Heart left ventricle (tissue), 16 donors: ENCODE results near the gene CCDC197. TPM values are rescaled to one million over a fixed set of nuclear protein-coding genes. Genes with fewer than 3 reads are reported as not detected.
A peak's percentile ranks its signal among the peaks of the same experiment; 100 is the strongest.

ENCODE experiments used
- ATAC-seq, 4 donors: fragments of 200-7000 bp; cut with Tn5 transposase; one replicate each; pipeline ENCODE4 v1.9.1; 2020 to 2022; ENCODE audit warnings: moderate library complexity in 4 of 4, mild to moderate bottlenecking in 3 of 4, moderate number of reproducible peaks in 1 of 4
- DNase-seq, 5 donors: peaks; one replicate each; pipeline ENCODE4 v3.0.0-alpha.2; 2020
- H3K27ac ChIP-seq, 12 donors: fragments of 200-600 bp; sonication (generic) in 4 of 12; one replicate each; pipeline versions ENCODE4 v1.5.0 to v1.8.0; 2016 to 2022; ENCODE audit warnings: mild to moderate bottlenecking in 2 of 12
- H3K27me3 ChIP-seq, 9 donors: fragments of 200-600 bp; sonication (generic) in 2 of 9; one replicate each; pipeline versions ENCODE4 v1.5.1 to v1.8.0; 2016 to 2022; ENCODE audit warnings: mild to moderate bottlenecking in 3 of 9
- H3K36me3 ChIP-seq, 9 donors: fragments of 200-600 bp; sonication (generic) in 2 of 9; one replicate each; pipeline versions ENCODE4 v1.5.0 to v1.8.0; 2018 to 2022; ENCODE audit warnings: mild to moderate bottlenecking in 2 of 9
- H3K4me1 ChIP-seq, 12 donors: fragments of 200-600 bp; sonication (generic) in 4 of 12; one replicate each; pipeline versions ENCODE4 v1.5.0 to v1.8.0; 2016 to 2022; ENCODE audit warnings: mild to moderate bottlenecking in 3 of 12
- H3K4me3 ChIP-seq, 12 donors: fragments of 200-600 bp; sonication (generic) in 4 of 12; one replicate each; pipeline versions ENCODE4 v1.5.0 to v1.8.0; 2017 to 2022; ENCODE audit warnings: mild to moderate bottlenecking in 9 of 12, moderate library complexity in 4 of 12
- H3K9me3 ChIP-seq, 12 donors: fragments of 200-600 bp; sonication (generic) in 4 of 12; one replicate each; pipeline versions ENCODE4 v1.5.0 to v1.8.0; 2016 to 2022; ENCODE audit warnings: mild to moderate bottlenecking in 1 of 12
- POLR2A ChIP-seq, 2 donors: fragments of 450-650 bp; IDR thresholded peaks; one replicate each; pipeline ENCODE4 v1.6.1; 2017; ENCODE audit warnings: antibody characterized with exemption in 2 of 2, mild to moderate bottlenecking in 2 of 2, moderate library complexity in 2 of 2
- WGBS, 4 donors: extraction: QIAGEN DNeasy Blood & Tissue Kit in 2 of 4; methylation state at CpG; one replicate each; pipeline versions ENCODE4 v1.1.5 to v1.1.7; 2013 to 2018; 5-methylcytosine and 5-hydroxymethylcytosine counted together
- intact Hi-C, 10 donors: fragments of 100-400 bp; cut with DNase I; formaldehyde crosslinking; loops; one replicate each; pipeline versions ENCODE4 v1.11.1 to v1.14.2; 2022
- polyA plus RNA-seq, 2 donors: library from polyadenylated mRNA; stranded (reverse); fragments of 200-250 nt; gene quantifications; one replicate each; pipeline ENCODE4 v1.2.3, GENCODE V29; 2013
- total RNA-seq, 9 donors: library from RNA; depleted of rRNA in 2 of 9; stranded (reverse); fragments of >200 nt in 2 of 9; fragmentation: NEBNext Ultra II Directional in 3 of 9; extraction: Animal tissue kit (Norgen Biotek cat#: 25700) in 3 of 9; gene quantifications; one replicate each; pipeline versions ENCODE4 v1.1.0 to v1.2.4, GENCODE V29; 2016 to 2023
- TF ChIP-seq, protein P1 (sequence below), 12 donors: fragments of 200-600 bp; sonication (generic) in 4 of 12; IDR thresholded peaks; one replicate each; pipeline versions ENCODE4 v1.5.0 to v1.8.0; 2018 to 2022; ENCODE audit warnings: antibody characterized with exemption in 12 of 12, mild to moderate bottlenecking in 5 of 12
- donor health status: ischemic (EF 13 %, LVEDD 7.1; RV severe dilation, severe dysfunction).
- donor health status: healthy with polysubstance abuse.
- donor health status: DM: no; HTN: yes; CAD: no.
- donor health status: DM: no; HTN: no; CAD: no.
- donor health status: ischemic (EF 25% LVEDD 6.9; RV normal size, moderate dysfunction).
- donor health status: ischemic (EF 25% LVEDD 5.7; RV mildly dilated, moderate dysfunction).
- donor health status: healthy.
- donor health status: DM: yes; HTN: yes; CAD: no.
- donor health status: ischemic (EF 35%, LVEDD 5.7; RV mildly dilated, moderate dysfunction).
- donor health status: nonischemic (EF 11% LVEDD 7.7; RV severe dilation, severe dysfunction).
- donor health status: DM: yes; HTN: yes; CAD: no.
- donor health status: PGD.
- donor health status: ischemic (EF 29% LVEDD 5.4; RV normal size, mild dysfunction).
- donor health status: nonischemic (EF 23%, LVEDD 6.1; RV moderate dilation, normal function).

CCDC197 gene
- total and polyA plus RNA-seq, 11 donors = 0.23 to 1.4 (median 0.88) TPM; not detected in 4

DNA sequence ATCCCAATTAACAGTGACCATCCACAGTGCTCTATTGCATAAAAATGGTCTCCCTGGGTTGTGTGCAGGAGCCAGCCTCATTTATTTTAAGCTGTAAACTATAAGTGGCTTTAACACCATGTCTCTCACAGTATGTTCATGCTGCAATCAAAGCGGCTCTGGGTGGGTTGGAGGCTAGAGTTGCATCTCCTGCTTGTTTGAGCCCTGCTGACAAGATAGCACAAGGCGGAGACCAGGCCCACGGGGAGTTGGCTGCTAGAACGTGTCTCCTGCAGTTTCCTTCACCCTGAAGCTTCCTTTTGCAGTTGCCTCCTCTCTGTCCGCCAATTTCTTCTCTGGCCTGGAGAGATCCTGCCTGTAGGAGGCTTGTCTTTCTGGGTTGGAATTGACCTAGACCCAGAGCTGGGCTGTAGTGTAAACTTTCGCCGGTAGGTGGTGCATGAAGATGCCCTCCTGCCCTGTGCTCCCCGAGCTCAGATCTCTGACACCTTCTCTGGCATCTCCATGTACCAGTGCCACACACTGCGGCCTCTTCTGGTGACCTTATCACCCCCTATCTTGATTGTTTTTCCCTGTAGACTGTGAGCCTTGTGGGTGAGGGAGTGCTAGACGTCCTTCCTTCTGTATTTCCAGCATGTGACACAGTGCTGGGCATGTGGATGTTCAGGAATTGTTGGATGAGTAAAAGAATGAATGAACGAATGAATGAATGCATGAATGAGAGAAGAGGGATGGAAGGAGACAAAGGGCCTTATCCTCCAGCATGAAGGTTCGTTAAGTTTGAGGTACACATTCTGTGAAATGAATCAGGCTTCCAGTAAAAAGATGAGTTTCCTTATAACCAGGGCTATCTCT, 39.4 kb downstream of the CCDC197 start:
- H3K27me3 ChIP-seq = no peaks in the 10 kb centered on the region
- TF ChIP-seq POLR2A (IDR thresholded peaks at IDR 0.05) = no peak
- TF ChIP-seq, protein P1, sequence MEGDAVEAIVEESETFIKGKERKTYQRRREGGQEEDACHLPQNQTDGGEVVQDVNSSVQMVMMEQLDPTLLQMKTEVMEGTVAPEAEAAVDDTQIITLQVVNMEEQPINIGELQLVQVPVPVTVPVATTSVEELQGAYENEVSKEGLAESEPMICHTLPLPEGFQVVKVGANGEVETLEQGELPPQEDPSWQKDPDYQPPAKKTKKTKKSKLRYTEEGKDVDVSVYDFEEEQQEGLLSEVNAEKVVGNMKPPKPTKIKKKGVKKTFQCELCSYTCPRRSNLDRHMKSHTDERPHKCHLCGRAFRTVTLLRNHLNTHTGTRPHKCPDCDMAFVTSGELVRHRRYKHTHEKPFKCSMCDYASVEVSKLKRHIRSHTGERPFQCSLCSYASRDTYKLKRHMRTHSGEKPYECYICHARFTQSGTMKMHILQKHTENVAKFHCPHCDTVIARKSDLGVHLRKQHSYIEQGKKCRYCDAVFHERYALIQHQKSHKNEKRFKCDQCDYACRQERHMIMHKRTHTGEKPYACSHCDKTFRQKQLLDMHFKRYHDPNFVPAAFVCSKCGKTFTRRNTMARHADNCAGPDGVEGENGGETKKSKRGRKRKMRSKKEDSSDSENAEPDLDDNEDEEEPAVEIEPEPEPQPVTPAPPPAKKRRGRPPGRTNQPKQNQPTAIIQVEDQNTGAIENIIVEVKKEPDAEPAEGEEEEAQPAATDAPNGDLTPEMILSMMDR (IDR thresholded peaks at IDR 0.05) = peak; percentile 76 to 90 (median 86)
- peaks cover 0 to 16% (median 2%) of the 10 kb centered on the region in 12 donors for H3K4me1 ChIP-seq
- intact Hi-C loops = loop anchor here (1.0 to 10.0 kb wide), 6 partner anchors 100 to 451 kb away; no protein-coding TSS in a partner anchor
- 25 to 32% (median 29%) methylated on average over 11 to 12 of the region's 12 CpGs for WGBS, 4 donors
- H3K27ac ChIP-seq = no peak overlapping the region
- peaks cover 0 to 4% (median 0%) of the 10 kb centered on the region in 12 donors for H3K9me3 ChIP-seq
- DNase-seq = peak; percentile 62 to 77 (median 72)
- H3K4me3 ChIP-seq = no peak overlapping the region
- H3K36me3 ChIP-seq = no peaks in the 10 kb centered on the region
- peak; percentile 78 to 92 (median 84) for ATAC-seq

DNA sequence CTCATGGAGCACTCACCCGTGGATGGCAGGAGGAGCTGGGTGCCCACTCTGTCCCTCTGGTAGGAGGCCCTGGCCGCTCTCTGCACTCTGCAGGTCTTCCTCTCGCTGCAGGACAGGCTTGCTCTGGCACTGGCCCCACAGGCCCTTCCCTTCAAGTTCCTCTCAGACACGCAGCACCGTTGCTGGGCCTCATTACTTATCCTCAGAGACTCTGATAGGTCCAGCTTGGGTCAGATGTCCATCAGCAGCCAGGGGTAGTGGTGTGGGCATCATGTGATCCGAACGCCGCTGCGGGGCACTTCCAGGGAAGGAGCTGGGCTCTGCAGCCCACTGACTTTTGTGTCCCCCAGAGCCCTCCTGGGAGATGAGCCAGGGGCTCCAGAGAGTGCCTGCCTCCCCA, 40.9 kb downstream of the CCDC197 start:
- ATAC-seq (no peak), DNase-seq (no peak)
- Histone ChIP-seq H3K9me3 (peaks cover 0 to 4% (median 0%) of the 10 kb centered on the region in 12 donors), H3K4me1 (peaks cover 0 to 30% (median 15%) of the 10 kb centered on the region in 12 donors), H3K36me3 (no peaks in the 10 kb centered on the region), H3K27ac (no peak overlapping the region), H3K4me3 (no peak overlapping the region), H3K27me3 (no peaks in the 10 kb centered on the region)
- WGBS, 4 donors = 91 to 95% (median 92%) methylated on average over 5 to 9 of the region's 9 CpGs
- TF ChIP-seq, protein P1 (IDR thresholded peaks at IDR 0.05) = no peak
- no peak for TF ChIP-seq POLR2A (IDR thresholded peaks at IDR 0.05)
- intact Hi-C loops = loop anchor here in 9 of 10 donors (1.0 to 10.0 kb wide), 6 partner anchors 98 to 449 kb away; no protein-coding TSS in a partner anchor

DNA sequence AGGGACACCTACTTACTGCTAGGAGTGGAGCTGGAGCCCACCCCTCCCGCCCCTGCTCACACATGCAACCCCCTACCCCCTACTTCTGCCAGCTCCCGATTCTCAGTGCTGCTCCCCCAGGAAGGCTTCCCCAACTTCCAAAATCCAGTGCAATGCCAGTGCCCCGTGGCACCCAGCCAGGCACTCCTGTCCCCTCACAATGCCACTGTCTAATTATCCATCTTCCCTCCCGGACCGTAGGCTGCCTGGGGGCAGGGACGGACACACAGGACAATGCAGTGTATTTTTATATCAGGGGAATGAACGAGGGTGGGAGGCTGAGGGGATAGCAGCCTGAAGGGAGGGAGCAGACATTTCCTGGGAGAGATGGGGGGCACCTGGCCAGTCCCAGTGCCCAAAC, 41.4 kb downstream of the CCDC197 start:
- Histone ChIP-seq H3K36me3 (no peaks in the 10 kb centered on the region), H3K4me1 (peaks cover 0 to 34% (median 17%) of the 10 kb centered on the region in 12 donors), H3K4me3 (no peak overlapping the region), H3K27me3 (no peaks in the 10 kb centered on the region), H3K9me3 (peaks cover 0 to 4% (median 0%) of the 10 kb centered on the region in 12 donors), H3K27ac (no peak overlapping the region)
- 85 to 94% (median 89%) methylated on average over 7 of the region's 7 CpGs for whole genome bisulfite sequencing, 4 donors
- intact Hi-C loops = loop anchor here in 6 of 10 donors (5.0 to 10.0 kb wide), 3 partner anchors 139 to 449 kb away; no protein-coding TSS in a partner anchor
- no peak for DNase-seq
- TF ChIP-seq, protein P1 (IDR thresholded peaks at IDR 0.05) = no peak
- TF ChIP-seq POLR2A (IDR thresholded peaks at IDR 0.05) = no peak
- no peak for ATAC-seq
